ENCODE measurements around the gene ADRA1B. TPM values are rescaled to one million over a fixed set of nuclear protein-coding genes. Genes with fewer than 3 reads are reported as not detected.

Gene ADRA1B
- polyA plus RNA-seq, 2 of the 4 experiments (the other 2 are of a cell fraction): 4.4 to 8.5 TPM

DNA sequence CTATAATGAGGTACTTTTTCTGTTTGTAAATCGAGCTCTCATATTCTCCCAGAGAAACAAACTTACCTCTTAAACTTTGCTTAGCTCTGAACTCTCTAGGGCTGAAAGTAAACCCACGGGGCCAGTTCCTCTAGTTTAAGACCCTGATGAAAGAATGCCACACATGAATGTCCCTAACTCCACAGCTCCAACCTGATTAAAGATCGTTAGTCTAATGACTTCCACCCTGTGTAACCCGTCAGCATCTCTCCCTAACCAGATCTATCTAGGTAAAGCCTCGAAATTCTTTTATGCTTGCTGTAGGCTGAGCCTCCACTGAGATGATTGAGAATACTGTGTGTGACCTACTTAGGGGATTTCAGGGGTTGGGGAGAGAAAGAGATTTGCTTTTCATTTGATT is 27.0 kb downstream of the ADRA1B start:
- H3K9me3 ChIP-seq: no peaks in the 10 kb centered on the region
- WGBS (ENCODE audit: missing lambda C conversion rate): 77% methylated on average over 5 of the region's 5 CpGs
- H3K4me1 ChIP-seq: peaks cover 12% of the 10 kb centered on the region
- no peak overlapping the region for H3K27ac ChIP-seq
- POLR2A ChIA-PET: no interaction called here
- no peak overlapping the region for H3K4me2 ChIP-seq
- no peak for FAIRE-seq
- no peak for ATAC-seq
- TF ChIP-seq SREBF2 (IDR thresholded peaks at IDR 0.05) (no peak), HEYL (CRISPR knock-in tag; IDR thresholded peaks at IDR 0.05) (no peak), JUN (IDR thresholded peaks at IDR 0.05) (no peak), CHD2 (IDR thresholded peaks at IDR 0.05; ENCODE audit: low read length, partially characterized antibody) (no peak), MAFK (IDR thresholded peaks at IDR 0.05; ENCODE audit: partially characterized antibody) (no peak), ZSCAN20 (CRISPR knock-in tag; IDR thresholded peaks at IDR 0.05) (no peak), PHF8 (IDR thresholded peaks at IDR 0.05; ENCODE audit: borderline replicate concordance, low read depth) (no peak), RCOR1 (IDR thresholded peaks at IDR 0.05; ENCODE audit: low read depth, low read length) (no peak), NR3C1 (IDR thresholded peaks at IDR 0.05) (no peak), MAZ (IDR thresholded peaks at IDR 0.05; ENCODE audit: borderline replicate concordance, low read depth, low read length) (no peak)
- TF ChIP-seq, protein P1, sequence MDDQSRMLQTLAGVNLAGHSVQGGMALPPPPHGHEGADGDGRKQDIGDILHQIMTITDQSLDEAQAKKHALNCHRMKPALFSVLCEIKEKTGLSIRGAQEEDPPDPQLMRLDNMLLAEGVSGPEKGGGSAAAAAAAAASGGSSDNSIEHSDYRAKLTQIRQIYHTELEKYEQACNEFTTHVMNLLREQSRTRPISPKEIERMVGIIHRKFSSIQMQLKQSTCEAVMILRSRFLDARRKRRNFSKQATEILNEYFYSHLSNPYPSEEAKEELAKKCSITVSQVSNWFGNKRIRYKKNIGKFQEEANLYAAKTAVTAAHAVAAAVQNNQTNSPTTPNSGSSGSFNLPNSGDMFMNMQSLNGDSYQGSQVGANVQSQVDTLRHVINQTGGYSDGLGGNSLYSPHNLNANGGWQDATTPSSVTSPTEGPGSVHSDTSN (IDR thresholded peaks at IDR 0.05): no peak
- TF ChIP-seq, protein P2, sequence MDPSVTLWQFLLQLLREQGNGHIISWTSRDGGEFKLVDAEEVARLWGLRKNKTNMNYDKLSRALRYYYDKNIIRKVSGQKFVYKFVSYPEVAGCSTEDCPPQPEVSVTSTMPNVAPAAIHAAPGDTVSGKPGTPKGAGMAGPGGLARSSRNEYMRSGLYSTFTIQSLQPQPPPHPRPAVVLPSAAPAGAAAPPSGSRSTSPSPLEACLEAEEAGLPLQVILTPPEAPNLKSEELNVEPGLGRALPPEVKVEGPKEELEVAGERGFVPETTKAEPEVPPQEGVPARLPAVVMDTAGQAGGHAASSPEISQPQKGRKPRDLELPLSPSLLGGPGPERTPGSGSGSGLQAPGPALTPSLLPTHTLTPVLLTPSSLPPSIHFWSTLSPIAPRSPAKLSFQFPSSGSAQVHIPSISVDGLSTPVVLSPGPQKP (IDR thresholded peaks at IDR 0.05; ENCODE audit: low read depth, low read length): no peak
- DNase-seq (ENCODE audit: low read depth in 1 of 2, low spot score in 1 of 2): no peak
- CTCF ChIA-PET: no interaction called here
- no peak overlapping the region for H3K4me3 ChIP-seq

DNA sequence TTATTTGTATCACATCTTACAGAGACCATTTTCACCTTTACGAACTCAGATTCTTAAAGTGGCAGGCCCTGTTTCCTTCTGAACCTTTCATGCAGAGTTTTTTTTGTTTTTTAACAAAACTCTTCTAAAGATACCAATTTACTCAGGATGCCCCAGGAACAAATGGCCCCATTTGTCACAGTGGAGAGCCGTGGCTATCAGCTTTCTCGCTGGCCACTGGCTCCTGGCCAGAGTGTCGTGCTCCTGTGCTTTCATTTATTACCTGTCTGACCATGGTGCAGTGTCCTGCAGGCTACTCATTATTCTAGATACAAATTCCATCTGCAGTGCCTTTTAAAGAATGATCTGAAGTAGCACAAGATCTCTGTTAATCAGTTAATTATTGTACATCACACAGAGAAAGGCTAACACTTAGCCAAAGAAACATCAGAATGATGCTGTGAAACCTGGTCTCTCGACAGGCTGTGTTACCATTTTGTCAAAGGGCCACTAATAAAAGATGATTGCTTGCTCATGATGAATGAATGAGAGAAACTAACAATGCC is 27.8 kb downstream of the ADRA1B start:
- no peak for FAIRE-seq

DNA sequence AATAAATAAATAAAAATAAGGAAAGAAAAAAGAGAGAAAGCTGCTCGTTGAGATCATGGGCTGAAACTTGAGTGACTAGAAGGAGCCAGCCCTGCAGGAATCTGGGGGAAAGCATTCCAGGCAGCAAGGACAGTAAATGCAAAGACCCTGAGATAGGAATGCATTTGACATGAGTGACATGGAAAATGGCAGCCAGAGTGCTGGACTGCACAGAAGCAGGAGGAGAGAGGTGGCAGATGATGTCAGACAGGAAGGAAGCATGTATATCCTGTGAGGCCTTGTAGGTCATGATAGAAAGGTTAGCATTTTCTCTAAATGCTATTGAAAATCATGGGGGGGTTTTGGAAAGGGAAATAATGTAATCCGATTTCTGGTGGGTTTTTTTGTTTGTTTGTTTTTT is 29.1 kb downstream of the ADRA1B start:
- DNase-seq (ENCODE audit: low read depth in 1 of 2, low spot score in 1 of 2) (no peak), FAIRE-seq (no peak), ATAC-seq (no peak)
- WGBS (ENCODE audit: missing lambda C conversion rate): 78% methylated on average over 2 of the region's 2 CpGs
- H3K27ac ChIP-seq: no peak overlapping the region
- POLR2A ChIA-PET: no interaction called here
- no peaks in the 10 kb centered on the region for H3K9me3 ChIP-seq
- H3K4me3 ChIP-seq: no peak overlapping the region
- H3K4me1 ChIP-seq: peaks cover 17% of the 10 kb centered on the region
- CTCF ChIA-PET: no interaction called here
- H3K4me2 ChIP-seq: no peak overlapping the region
- TF ChIP-seq BHLHE40 (IDR thresholded peaks at IDR 0.05; ENCODE audit: low read depth, low read length) (no peak), NR3C1 (IDR thresholded peaks at IDR 0.05) (no peak), ZSCAN20 (CRISPR knock-in tag; IDR thresholded peaks at IDR 0.05) (no peak), HOXB5 (CRISPR knock-in tag; IDR thresholded peaks at IDR 0.05) (no peak), ZC3H11A (IDR thresholded peaks at IDR 0.05) (no peak), HDAC2 (IDR thresholded peaks at IDR 0.05) (no peak), ZNF302 (CRISPR knock-in tag; IDR thresholded peaks at IDR 0.05) (no peak), NPAS2 (CRISPR knock-in tag; IDR thresholded peaks at IDR 0.05; ENCODE audit: borderline replicate concordance) (no peak), EHF (CRISPR knock-in tag; IDR thresholded peaks at IDR 0.05) (no peak), SMC3 (IDR thresholded peaks at IDR 0.05) (no peak), RFX5 (IDR thresholded peaks at IDR 0.05) (no peak), HOXB13 (CRISPR knock-in tag; IDR thresholded peaks at IDR 0.05; ENCODE audit: low read depth) (no peak), KDM5A (IDR thresholded peaks at IDR 0.05) (no peak), RCOR1 (IDR thresholded peaks at IDR 0.05; ENCODE audit: low read depth, low read length) (no peak), CHD4 (IDR thresholded peaks at IDR 0.05; ENCODE audit: borderline replicate concordance) (no peak), SREBF2 (IDR thresholded peaks at IDR 0.05) (no peak)
- TF ChIP-seq, protein P3, sequence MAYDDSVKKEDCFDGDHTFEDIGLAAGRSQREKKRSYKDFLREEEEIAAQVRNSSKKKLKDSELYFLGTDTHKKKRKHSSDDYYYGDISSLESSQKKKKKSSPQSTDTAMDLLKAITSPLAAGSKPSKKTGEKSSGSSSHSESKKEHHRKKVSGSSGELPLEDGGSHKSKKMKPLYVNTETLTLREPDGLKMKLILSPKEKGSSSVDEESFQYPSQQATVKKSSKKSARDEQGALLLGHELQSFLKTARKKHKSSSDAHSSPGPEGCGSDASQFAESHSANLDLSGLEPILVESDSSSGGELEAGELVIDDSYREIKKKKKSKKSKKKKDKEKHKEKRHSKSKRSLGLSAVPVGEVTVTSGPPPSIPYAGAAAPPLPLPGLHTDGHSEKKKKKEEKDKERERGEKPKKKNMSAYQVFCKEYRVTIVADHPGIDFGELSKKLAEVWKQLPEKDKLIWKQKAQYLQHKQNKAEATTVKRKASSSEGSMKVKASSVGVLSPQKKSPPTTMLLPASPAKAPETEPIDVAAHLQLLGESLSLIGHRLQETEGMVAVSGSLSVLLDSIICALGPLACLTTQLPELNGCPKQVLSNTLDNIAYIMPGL (CRISPR knock-in tag; IDR thresholded peaks at IDR 0.05; ENCODE audit: borderline replicate concordance): no peak
- TF ChIP-seq, protein P4, sequence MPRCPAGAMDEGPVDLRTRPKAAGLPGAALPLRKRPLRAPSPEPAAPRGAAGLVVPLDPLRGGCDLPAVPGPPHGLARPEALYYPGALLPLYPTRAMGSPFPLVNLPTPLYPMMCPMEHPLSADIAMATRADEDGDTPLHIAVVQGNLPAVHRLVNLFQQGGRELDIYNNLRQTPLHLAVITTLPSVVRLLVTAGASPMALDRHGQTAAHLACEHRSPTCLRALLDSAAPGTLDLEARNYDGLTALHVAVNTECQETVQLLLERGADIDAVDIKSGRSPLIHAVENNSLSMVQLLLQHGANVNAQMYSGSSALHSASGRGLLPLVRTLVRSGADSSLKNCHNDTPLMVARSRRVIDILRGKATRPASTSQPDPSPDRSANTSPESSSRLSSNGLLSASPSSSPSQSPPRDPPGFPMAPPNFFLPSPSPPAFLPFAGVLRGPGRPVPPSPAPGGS (IDR thresholded peaks at IDR 0.05): no peak

More for the DNA sequence above, 27.8 kb downstream of the ADRA1B start:
- ATAC-seq (no peak), DNase-seq (ENCODE audit: low read depth in 1 of 2, low spot score in 1 of 2) (no peak)
- CTCF ChIA-PET: no interaction called here
- H3K27ac ChIP-seq: no peak overlapping the region
- no peak for TF ChIP-seq EHF (CRISPR knock-in tag; IDR thresholded peaks at IDR 0.05)
- TF ChIP-seq KDM5A (IDR thresholded peaks at IDR 0.05): no peak
- TF ChIP-seq NPAS2 (CRISPR knock-in tag; IDR thresholded peaks at IDR 0.05; ENCODE audit: borderline replicate concordance): no peak
- TF ChIP-seq, protein P4 (IDR thresholded peaks at IDR 0.05): no peak
- no peak for TF ChIP-seq GATA3 (IDR thresholded peaks at IDR 0.05; ENCODE audit: borderline replicate concordance)
- no peak for TF ChIP-seq ZSCAN20 (CRISPR knock-in tag; IDR thresholded peaks at IDR 0.05)
- no peak for TF ChIP-seq FOXS1 (CRISPR knock-in tag; IDR thresholded peaks at IDR 0.05)
- TF ChIP-seq RAD21 (conservative IDR thresholded peaks at IDR 0.05 in 1 of 2, IDR thresholded peaks at IDR 0.05 in 1 of 2): no peak
- POLR2A ChIA-PET: no interaction called here
- no peak overlapping the region for H3K4me2 ChIP-seq
- 82% methylated on average over 5 of the region's 5 CpGs for WGBS (ENCODE audit: missing lambda C conversion rate)
- no peaks in the 10 kb centered on the region for H3K9me3 ChIP-seq
- peaks cover 17% of the 10 kb centered on the region for H3K4me1 ChIP-seq
- H3K4me3 ChIP-seq: no peak overlapping the region

Measured in A549 (cell line).